Measurements from ENCODE around the gene GAPVD1. TPM values are rescaled to one million over a fixed set of nuclear protein-coding genes. Genes with fewer than 3 reads are reported as not detected.
A peak's percentile ranks its signal among the peaks of the same experiment; 100 is the strongest.

The GAPVD1 gene
- total RNA-seq, 1 experiment from 2014 or later = 37.4 TPM

DNA sequence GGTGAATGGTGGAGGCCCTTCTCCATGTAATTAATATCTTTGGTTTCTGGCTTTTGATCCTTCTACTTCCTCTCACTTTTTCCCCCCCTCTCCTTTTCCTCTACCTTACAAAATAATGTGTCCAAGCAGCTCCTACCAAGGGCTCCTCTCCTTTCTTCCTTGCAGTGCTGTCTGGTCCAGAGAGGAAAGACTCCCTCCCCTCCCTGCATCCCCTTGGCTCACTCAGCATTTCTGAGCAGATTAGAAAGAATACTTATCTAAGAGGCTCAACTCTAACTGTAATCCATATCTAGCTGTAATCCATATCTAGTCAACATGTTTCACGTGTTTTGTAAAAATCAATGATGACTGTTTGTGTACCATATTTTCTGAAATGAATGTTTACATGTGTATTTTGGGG lies 97.4 kb downstream of the GAPVD1 start:
- in situ Hi-C loops (cut with HindIII; ENCODE audit: low sequenced_read_pairs) = no loop called here
- DNase-seq (ENCODE audit: low spot score) = no peak

- in situ Hi-C loops (cut with HindIII; ENCODE audit: low sequenced_read_pairs) = no loop called here
- DNase-seq (ENCODE audit: low spot score) = no peak
Observed at GRCh38 chr9:125360601-125361000, 99.0 kb downstream of the GAPVD1 start.

GRCh38 chr9:125361837-125362531 lies 100.4 kb downstream of the GAPVD1 start:
- in situ Hi-C loops (cut with HindIII; ENCODE audit: low sequenced_read_pairs) = no loop called here
- no peak for DNase-seq (ENCODE audit: low spot score)

- DNase-seq (ENCODE audit: low spot score) = no peak
- in situ Hi-C loops (cut with HindIII; ENCODE audit: low sequenced_read_pairs) = no loop called here
Observed at GRCh38 chr9:125366676-125367075, 105.0 kb downstream of the GAPVD1 start.

DNA sequence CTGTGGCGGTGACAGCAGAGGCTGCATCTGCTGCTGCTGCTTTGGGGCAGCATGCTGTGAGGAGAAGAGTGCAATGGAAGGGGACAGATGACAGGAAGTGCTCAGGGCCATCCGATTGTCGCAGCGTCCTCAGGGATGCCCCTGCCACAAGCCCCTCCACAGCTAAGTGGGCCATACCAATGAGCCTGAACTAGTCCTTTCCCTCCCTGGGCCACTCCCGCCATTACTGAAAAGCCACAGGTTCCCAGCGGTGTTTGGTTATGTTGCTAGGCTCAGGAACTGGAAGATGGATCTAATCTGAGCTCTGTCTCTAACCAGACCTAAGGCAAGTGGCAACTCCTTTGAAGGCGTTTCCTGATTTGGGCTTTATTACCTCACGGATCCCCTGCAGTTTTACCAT lies 109.2 kb downstream of the GAPVD1 start:
- in situ Hi-C loops (cut with HindIII; ENCODE audit: low sequenced_read_pairs) = no loop called here

GRCh38 chr9:125372441-125373226 lies 111.0 kb downstream of the GAPVD1 start:
- in situ Hi-C loops (cut with HindIII; ENCODE audit: low sequenced_read_pairs) = no loop called here
- DNase-seq (ENCODE audit: low spot score) = no peak

More for the DNA sequence above, 109.2 kb downstream of the GAPVD1 start:
- no peak for DNase-seq (ENCODE audit: low spot score)

DNA sequence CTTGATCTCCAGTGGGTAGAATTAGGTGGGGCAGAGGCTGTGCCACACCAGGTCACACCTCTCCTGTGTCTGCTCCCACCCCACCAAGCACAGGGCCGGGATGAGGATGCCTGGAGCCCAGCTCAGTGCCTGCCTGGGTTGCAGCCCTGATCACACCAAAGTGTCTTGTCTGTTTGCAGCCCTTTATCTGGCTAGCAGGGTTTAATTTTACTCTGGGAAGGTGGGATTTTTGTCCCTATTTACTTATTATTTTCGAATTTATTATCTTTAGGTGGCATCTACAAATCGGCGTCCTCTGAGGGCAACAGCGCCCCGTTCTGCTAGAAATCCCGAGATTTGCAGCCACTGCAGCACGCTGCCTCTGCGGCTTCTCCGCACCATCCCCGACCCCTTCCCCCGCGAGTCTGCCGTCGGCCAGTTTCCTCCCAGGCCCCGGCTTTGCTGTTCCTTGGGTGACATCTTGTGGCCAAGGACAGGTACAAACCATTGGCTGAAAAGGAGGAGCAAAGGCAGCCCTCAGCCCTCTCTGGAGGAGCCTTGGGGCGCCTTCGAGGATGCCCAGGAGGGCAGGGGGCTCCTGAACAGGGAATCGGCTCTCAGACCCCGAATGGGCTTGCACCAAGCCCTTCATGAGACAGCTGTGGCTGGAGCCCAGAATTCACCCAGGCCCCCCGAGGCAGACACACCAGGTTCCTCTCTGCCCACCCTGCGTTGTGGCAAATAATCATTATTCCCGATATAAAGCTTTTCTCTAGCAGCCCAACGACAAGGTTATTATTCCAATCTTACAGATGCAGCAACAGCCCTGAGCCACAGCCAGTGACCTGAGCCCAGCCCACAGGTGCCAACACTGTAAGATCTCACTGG lies 113.0 kb downstream of the GAPVD1 start:
- in situ Hi-C loops (cut with HindIII; ENCODE audit: low sequenced_read_pairs) = no loop called here
- peak; percentile 85 for DNase-seq (ENCODE audit: low spot score)

GRCh38 chr9:125375820-125376219 lies 114.2 kb downstream of the GAPVD1 start:
- in situ Hi-C loops (cut with HindIII; ENCODE audit: low sequenced_read_pairs) = no loop called here
- no peak for DNase-seq (ENCODE audit: low spot score)

DNA sequence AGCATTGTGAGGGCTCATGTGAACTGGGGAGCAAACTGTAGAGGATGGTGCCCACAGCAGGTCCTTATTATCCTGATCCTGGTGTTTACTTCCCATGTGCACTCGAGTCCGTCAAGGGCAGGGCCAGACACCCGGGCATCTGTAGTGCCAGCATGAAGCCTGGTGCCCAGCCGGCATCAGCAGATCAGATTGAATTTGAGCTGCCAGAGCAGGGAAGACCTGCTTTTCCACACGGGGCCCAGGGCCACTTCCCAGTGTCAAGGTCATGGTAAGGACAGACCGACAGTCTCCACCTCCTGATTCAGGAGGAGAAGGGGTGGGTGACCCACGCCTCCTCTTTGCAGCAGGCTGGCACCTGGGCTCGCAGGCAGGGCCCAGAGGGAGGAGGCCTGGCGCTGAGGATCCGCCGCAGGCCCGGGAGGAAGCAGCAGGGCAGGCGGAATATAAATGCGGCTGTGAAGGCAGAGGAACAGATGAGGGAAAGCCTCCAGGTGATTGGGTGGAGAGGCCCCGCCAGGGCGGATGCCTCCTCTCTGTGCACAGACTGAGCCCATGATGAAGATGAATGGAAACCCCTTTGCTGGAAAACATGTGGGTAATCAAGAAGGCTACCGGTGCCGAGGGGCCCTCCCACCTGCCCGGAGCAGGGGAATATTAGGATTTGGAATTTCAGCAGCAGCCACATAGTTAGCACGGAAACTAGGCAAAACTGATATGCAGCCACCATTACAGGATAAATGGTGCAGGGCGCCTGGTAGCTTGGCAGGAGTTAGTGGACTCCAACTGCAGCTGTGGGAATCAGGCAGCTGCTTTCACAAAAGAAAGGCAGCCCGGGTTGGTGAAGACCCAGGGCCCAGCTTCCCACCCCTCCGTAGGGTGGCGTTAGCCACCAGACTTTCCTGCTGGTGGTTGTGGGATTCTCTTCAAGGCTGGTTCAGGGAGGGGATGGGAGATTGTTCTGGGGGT lies 114.9 kb downstream of the GAPVD1 start:
- in situ Hi-C loops (cut with HindIII; ENCODE audit: low sequenced_read_pairs) = no loop called here
- DNase-seq (ENCODE audit: low spot score) = peak; percentile 73

DNA sequence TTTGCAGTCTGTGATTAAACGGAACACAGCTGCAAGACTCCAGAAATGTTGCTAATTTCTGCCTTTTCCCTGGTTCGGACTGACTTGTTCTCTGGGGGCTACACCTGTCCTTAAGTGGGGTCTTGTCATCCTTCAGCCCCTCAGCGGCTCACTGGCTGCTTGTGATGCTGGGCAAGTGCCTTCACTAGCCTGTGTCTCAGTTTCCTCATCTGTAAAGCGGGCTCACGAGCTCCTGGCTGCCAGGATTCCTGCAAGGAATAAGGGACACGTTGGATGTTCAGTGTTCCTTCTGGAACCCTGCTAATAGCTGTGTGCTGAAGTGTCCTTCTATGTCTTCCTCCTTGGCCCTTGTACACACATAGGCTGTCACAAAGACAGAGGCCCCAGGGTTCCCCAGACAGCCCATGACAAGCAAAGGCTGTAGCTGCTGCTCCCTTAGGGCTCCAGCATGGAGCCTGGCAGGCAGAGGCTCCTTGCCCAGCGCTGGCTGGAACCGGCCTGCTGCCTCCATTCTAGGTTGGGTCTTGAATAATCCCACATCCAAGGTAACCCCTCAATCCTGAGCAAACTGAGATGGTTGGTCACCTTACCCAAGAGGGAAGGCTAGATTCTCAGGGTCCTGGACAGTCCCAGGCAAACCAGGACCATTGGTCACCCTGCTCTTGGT lies 116.1 kb downstream of the GAPVD1 start:
- in situ Hi-C loops (cut with HindIII; ENCODE audit: low sequenced_read_pairs) = no loop called here
- DNase-seq (ENCODE audit: low spot score) = no peak

GRCh38 chr9:125378778-125379177 lies 117.2 kb downstream of the GAPVD1 start:
- no peak for DNase-seq (ENCODE audit: low spot score)
- in situ Hi-C loops (cut with HindIII; ENCODE audit: low sequenced_read_pairs) = no loop called here

GRCh38 chr9:125379208-125379607 lies 117.6 kb downstream of the GAPVD1 start:
- in situ Hi-C loops (cut with HindIII; ENCODE audit: low sequenced_read_pairs) = no loop called here
- DNase-seq (ENCODE audit: low spot score) = no peak

- in situ Hi-C loops (cut with HindIII; ENCODE audit: low sequenced_read_pairs) = no loop called here
- DNase-seq (ENCODE audit: low spot score) = no peak
Observed at GRCh38 chr9:125380406-125380805, 118.8 kb downstream of the GAPVD1 start.

GRCh38 chr9:125387861-125388524 lies 126.4 kb downstream of the GAPVD1 start:
- no peak for DNase-seq (ENCODE audit: low spot score)
- in situ Hi-C loops (cut with HindIII; ENCODE audit: low sequenced_read_pairs) = no loop called here

DNA sequence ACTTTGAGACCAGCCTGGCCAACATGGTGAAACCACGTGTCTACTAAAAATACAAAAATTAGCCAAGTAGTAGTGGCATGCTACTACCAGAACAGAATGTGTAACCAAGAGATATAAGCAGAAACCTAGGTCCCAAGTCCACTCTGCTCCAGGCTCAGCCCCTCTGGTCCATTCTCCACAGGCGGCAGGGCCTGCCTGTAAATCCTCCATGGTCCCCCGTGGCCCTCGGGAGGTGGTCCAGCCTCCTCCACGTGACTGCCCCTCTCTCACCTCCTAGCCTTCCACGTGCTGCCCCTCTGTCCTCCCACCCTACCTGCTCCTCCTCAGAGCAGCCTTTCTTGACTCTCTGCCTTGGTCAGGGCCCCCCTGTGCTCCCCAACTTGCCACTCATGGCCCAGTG lies 127.4 kb downstream of the GAPVD1 start:
- in situ Hi-C loops (cut with HindIII; ENCODE audit: low sequenced_read_pairs) = no loop called here
- DNase-seq (ENCODE audit: low spot score) = no peak

GRCh38 chr9:125391704-125392103 lies 130.1 kb downstream of the GAPVD1 start:
- DNase-seq (ENCODE audit: low spot score) = no peak
- in situ Hi-C loops (cut with HindIII; ENCODE audit: low sequenced_read_pairs) = no loop called here

- in situ Hi-C loops (cut with HindIII; ENCODE audit: low sequenced_read_pairs) = no loop called here
- no peak for DNase-seq (ENCODE audit: low spot score)
Observed at GRCh38 chr9:125393426-125393825, 131.8 kb downstream of the GAPVD1 start.

- in situ Hi-C loops (cut with HindIII; ENCODE audit: low sequenced_read_pairs) = no loop called here
- no peak for DNase-seq (ENCODE audit: low spot score)
Observed at GRCh38 chr9:125396799-125397198, 135.2 kb downstream of the GAPVD1 start.
